ENCODE measurements around the gene RECK. TPM values are rescaled to one million over a fixed set of nuclear protein-coding genes. Genes with fewer than 3 reads are reported as not detected.

RECK gene
- total and polyA plus RNA-seq, 2 experiments from 2014 or later: 8.1 to 11.6 TPM

- TF ChIP-seq ZNF462 (CRISPR knock-in tag; IDR thresholded peaks at IDR 0.05): no peak
Measured at GRCh38 chr9:36056896-36057295, 20.2 kb downstream of the RECK start (continued).

GRCh38 chr9:36063804-36064447 lies 27.2 kb downstream of the RECK start:
- no peaks in the 10 kb centered on the region for H3K9me3 Mint-ChIP-seq
- peaks cover 8% of the 10 kb centered on the region; the same call in 2 of the 3 replicates for H3K36me3 Mint-ChIP-seq (ENCODE audit: low read depth)
- TF ChIP-seq EZH2 (IDR thresholded peaks at IDR 0.05; ENCODE audit: low read depth, unreplicated experiment): no peak
- TF ChIP-seq CREB1 (CRISPR knock-in tag; IDR thresholded peaks at IDR 0.05; ENCODE audit: low read depth): no peak
- no peak for TF ChIP-seq NANOG (IDR thresholded peaks at IDR 0.05; ENCODE audit: borderline replicate concordance)
- no peak for TF ChIP-seq ZNF331 (CRISPR knock-in tag; IDR thresholded peaks at IDR 0.05; ENCODE audit: low read depth)
- no peak for TF ChIP-seq ETS1 (IDR thresholded peaks at IDR 0.05)
- no peak for TF ChIP-seq REST (IDR thresholded peaks at IDR 0.05; ENCODE audit: unreplicated experiment)
- TF ChIP-seq STAT1 (IDR thresholded peaks at IDR 0.05; ENCODE audit: unreplicated experiment): no peak
- no peak for TF ChIP-seq EZH2phosphoT487 (IDR thresholded peaks at IDR 0.05; ENCODE audit: unreplicated experiment)
- no peak for TF ChIP-seq JUNB (IDR thresholded peaks at IDR 0.05; ENCODE audit: unreplicated experiment)
- no peak for TF ChIP-seq ZNF114 (CRISPR knock-in tag; IDR thresholded peaks at IDR 0.05)
- no peak for TF ChIP-seq CTCF (conservative IDR thresholded peaks at IDR 0.05; ENCODE audit: low read depth in 2 of 2)

More at GRCh38 chr9:36063804-36064447, 27.2 kb downstream of the RECK start:
- H3K27me3 ChIP-seq (ENCODE audit: insufficient read depth): no peaks in the 10 kb centered on the region
- no peaks in the 10 kb centered on the region for H3K79me2 ChIP-seq (replicated peaks; ENCODE audit: insufficient read depth)
- peaks cover 5% of the 10 kb centered on the region; the same call in 1 of the 2 replicates for H3K36me3 ChIP-seq (ENCODE audit: insufficient read depth)
- H3K27ac ChIP-seq (ENCODE audit: low read depth): no peak overlapping the region
- Mint-ChIP-seq H3K27ac (no peak overlapping the region), H3K4me3 (no peak overlapping the region), H3K27me3 (ENCODE audit: insufficient read depth, low read depth, poor library complexity) (no peaks in the 10 kb centered on the region), H3K4me1 (no peaks in the 10 kb centered on the region)
- no peaks in the 10 kb centered on the region for H3K4me1 ChIP-seq (ENCODE audit: insufficient read depth)
- H3K9me2 ChIP-seq (ENCODE audit: insufficient read depth): no peaks in the 10 kb centered on the region
- H3F3A ChIP-seq (replicated peaks; ENCODE audit: low read depth): no peaks in the 10 kb centered on the region
- ATAC-seq (no peak), DNase-seq (ENCODE audit: low spot score) (no peak)
- no peak overlapping the region for H2AFZ ChIP-seq
- no peak overlapping the region for H3K4me2 ChIP-seq
- H4K20me1 ChIP-seq (replicated peaks; ENCODE audit: insufficient read depth): no peaks in the 10 kb centered on the region; the same call in 1 of the 2 replicates
- no peak overlapping the region for H3K4me3 ChIP-seq
